ENCODE measurements around the gene MFSD2A.
"Not testable (repeated sequence)": the region's sequence is repeated elsewhere in the genome, so short reads cannot be mapped to it uniquely, and the experiment has no call there.

The MFSD2A gene

DNA sequence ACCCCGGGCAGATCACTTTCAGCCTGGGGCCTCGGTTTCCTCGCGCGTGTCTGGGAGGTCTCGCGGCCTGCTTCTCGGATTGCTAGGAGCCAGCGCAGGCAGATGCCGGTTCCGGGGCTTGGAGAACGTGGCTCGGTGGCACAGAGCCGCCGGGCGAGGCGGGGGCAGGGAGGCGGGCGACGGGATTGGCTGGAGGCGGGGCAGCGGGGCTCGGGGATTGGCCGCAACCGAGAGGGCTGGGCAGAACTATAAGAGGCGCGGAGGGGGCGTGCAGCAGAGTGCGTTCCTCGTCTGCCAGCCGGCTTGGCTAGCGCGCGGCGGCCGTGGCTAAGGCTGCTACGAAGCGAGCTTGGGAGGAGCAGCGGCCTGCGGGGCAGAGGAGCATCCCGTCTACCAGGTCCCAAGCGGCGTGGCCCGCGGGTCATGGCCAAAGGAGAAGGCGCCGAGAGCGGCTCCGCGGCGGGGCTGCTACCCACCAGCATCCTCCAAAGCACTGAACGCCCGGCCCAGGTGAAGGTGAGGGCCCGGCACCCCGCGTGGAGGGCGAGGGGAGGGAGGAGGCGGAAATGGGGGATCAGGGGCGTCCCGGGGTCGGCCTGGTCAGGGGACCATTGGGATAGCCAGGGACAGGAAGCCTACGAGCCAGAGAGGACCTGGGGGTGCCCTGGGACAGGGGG is at the start of gene MFSD2A:
TSS of gene MFSD2A (plus strand) at position 276 of the 677 bp plus-strand sequence. CDS start at position 424, 148 bp downstream.
- TF ChIP-seq, protein P1, sequence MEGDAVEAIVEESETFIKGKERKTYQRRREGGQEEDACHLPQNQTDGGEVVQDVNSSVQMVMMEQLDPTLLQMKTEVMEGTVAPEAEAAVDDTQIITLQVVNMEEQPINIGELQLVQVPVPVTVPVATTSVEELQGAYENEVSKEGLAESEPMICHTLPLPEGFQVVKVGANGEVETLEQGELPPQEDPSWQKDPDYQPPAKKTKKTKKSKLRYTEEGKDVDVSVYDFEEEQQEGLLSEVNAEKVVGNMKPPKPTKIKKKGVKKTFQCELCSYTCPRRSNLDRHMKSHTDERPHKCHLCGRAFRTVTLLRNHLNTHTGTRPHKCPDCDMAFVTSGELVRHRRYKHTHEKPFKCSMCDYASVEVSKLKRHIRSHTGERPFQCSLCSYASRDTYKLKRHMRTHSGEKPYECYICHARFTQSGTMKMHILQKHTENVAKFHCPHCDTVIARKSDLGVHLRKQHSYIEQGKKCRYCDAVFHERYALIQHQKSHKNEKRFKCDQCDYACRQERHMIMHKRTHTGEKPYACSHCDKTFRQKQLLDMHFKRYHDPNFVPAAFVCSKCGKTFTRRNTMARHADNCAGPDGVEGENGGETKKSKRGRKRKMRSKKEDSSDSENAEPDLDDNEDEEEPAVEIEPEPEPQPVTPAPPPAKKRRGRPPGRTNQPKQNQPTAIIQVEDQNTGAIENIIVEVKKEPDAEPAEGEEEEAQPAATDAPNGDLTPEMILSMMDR (IDR thresholded peaks at IDR 0.05; ENCODE audit: low read depth, low read length, missing control alignments) = no peak
- Histone ChIP-seq H3K27ac (no peak within 1 kb of the TSS), H3K4me3 (ENCODE audit: low read depth, low read length) (peak within 1 kb of the TSS; percentile 72), H3K27me3 (replicated peaks) (no peaks in the 10 kb centered on the region), H3K36me3 (replicated peaks) (no peaks in the 10 kb centered on the region)
- DNase-seq = peak; percentile 84
- in situ Hi-C loops (cut with HindIII; ENCODE audit: low pct_ligation_motif_present, low sequenced_read_pairs) = no loop called here

DNA sequence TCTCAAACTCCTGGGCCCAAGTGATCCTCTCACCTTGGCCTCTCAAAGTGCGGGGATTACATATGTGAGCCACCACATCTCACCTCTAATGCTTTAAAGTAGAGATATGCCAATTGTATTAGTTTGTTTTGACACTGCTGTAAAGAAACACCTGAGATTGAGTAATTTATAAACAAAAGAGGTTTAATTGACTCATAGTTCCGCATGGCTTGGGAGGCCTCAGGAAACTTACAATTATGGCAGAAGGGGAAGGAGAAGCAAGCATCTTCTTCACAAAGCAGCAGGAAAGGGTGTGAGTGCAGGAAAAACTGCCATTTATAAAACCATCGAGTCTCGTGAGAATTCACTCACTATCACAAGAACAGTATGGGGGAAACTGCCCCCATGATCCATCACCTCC is 49.8 kb upstream of the MFSD2A start:
- Histone ChIP-seq H3K27me3 (replicated peaks) (peaks cover 9% of the 10 kb centered on the region), H3K36me3 (replicated peaks) (no peaks in the 10 kb centered on the region), H3K27ac (no peak overlapping the region), H3K4me3 (ENCODE audit: low read depth, low read length) (no peak overlapping the region)
- DNase-seq = no peak
- in situ Hi-C loops (cut with HindIII; ENCODE audit: low pct_ligation_motif_present, low sequenced_read_pairs) = no loop called here
- TF ChIP-seq, protein P1 (IDR thresholded peaks at IDR 0.05; ENCODE audit: low read depth, low read length, missing control alignments) = no peak

DNA sequence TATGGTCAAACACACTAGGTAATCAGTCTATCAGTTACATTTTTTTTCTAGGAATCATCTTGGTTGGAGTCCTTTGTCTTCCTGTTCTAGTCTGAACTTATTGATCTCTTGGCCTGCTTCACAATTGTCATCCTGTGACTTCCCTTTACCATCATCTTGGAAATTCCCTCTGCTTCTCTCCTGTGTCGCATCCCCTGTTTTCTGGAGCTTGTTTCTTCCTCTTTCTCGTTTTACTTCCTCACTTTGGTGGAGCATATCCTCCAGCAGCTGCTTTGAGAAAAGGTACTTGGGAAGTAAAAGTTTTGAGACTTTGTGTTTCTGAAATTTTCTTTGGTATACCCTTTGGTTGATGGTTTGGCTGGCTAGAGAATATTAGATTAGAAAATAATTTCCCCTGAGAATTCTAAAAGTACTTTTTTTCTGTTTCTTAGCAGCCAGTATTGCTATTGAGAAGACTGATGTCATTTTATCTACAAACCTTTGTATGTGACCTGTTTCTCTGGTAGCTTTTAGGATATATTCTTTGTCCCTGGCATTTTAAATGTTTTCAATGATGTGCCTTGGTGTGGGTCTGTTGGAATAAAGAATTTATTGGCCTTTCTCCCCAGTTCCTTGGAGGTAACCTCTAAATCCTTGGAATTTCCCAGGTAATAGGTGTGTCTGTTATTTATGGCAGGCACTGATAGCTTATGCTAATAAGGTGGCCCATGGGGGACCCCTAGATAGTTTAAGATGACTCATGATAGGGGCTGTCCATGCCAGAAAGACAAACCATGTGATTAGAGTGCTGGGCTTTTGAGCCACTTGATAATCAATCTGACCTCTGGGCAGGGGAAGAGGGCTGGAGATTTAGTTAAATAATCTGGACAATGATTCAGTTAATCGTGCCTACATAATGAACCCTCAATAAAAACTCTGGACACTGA is 47.2 kb upstream of the MFSD2A start:
- no peaks in the 10 kb centered on the region for H3K36me3 ChIP-seq (replicated peaks)
- DNase-seq = no peak
- in situ Hi-C loops (cut with HindIII; ENCODE audit: low pct_ligation_motif_present, low sequenced_read_pairs) = no loop called here
- H3K27me3 ChIP-seq (replicated peaks) = peaks cover 8% of the 10 kb centered on the region
- TF ChIP-seq, protein P1 (IDR thresholded peaks at IDR 0.05; ENCODE audit: low read depth, low read length, missing control alignments) = no peak
- no peak overlapping the region for H3K27ac ChIP-seq
- H3K4me3 ChIP-seq (ENCODE audit: low read depth, low read length) = no peak overlapping the region

DNA sequence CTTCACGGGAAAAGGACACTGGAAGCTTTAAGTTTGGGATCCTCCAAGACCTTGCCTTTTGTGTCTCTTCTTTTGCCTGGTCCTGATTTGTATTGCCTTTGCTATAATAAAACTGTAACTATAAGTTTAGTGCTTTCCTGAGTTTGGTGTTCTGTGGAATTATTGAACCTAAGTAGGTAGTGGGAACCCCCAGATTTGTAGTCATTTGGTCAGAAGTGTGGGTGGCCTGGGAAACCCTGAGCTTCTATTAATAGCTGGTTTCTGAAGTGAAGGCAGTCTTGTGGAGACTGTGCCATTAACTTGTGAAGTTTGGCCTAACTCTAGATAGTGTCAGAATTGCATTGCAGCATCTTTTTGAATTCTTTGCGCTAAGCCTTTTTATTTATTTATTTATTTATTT is 46.4 kb upstream of the MFSD2A start:
- no peak overlapping the region for H3K4me3 ChIP-seq (ENCODE audit: low read depth, low read length)
- TF ChIP-seq, protein P1 (IDR thresholded peaks at IDR 0.05; ENCODE audit: low read depth, low read length, missing control alignments) = no peak
- DNase-seq = no peak
- no peak overlapping the region for H3K27ac ChIP-seq
- no peaks in the 10 kb centered on the region for H3K36me3 ChIP-seq (replicated peaks)
- peaks cover under 1% of the 10 kb centered on the region for H3K27me3 ChIP-seq (replicated peaks)
- in situ Hi-C loops (cut with HindIII; ENCODE audit: low pct_ligation_motif_present, low sequenced_read_pairs) = no loop called here

DNA sequence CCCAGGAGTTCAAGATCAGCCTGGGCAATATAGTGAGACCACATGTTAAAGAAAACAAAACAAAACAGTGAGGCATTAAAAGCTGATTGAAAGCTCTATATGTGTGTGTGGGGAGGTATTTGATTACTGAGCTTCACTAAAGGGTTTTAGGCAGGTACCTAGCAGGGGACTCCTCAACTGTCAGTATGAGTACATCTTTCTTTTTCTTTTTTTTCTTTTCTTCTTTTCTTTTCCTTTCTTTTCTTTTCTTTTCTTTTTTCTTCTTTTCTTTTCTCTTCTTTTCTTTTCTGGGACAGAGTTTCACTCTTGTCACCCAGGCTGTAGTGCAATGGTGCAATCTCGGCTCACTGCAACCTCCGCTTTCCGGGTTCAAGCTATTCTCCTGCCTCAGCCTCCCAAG is 44.7 kb upstream of the MFSD2A start:
- TF ChIP-seq, protein P1 (IDR thresholded peaks at IDR 0.05; ENCODE audit: low read depth, low read length, missing control alignments) = no peak
- no peaks in the 10 kb centered on the region for H3K27me3 ChIP-seq (replicated peaks)
- no peaks in the 10 kb centered on the region for H3K36me3 ChIP-seq (replicated peaks)
- in situ Hi-C loops (cut with HindIII; ENCODE audit: low pct_ligation_motif_present, low sequenced_read_pairs) = no loop called here
- H3K4me3 ChIP-seq (ENCODE audit: low read depth, low read length) = no peak overlapping the region
- DNase-seq = no peak
- H3K27ac ChIP-seq = no peak overlapping the region

DNA sequence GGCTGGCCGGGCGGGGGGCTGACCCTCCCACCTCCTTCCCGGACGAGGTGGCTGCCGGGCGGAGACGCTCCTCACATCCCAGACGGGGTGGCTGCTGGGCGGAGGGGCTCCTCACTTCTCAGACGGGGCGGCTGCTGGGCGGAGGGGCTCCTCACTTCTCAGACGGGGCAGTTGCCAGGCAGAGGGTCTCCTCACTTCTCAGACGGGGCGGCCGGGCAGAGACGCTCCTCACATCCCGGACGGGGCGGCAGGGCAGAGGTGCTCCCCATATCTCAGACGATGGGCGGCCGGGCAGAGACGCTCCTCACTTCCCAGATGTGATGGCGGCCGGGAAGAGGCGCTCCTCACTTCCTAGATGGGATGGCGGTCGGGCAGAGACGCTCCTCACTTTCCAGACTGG is 41.8 kb upstream of the MFSD2A start:
- H3K27ac ChIP-seq; in situ Hi-C loops (cut with HindIII; ENCODE audit: low pct_ligation_motif_present, low sequenced_read_pairs); DNase-seq: not testable (repeated sequence)

More for the DNA sequence above, 41.8 kb upstream of the MFSD2A start:
- H3K27me3 ChIP-seq (replicated peaks); H3K36me3 ChIP-seq (replicated peaks); H3K4me3 ChIP-seq (ENCODE audit: low read depth, low read length): not testable (repeated sequence)
